DOHH2 (cell line): ENCODE measurements around the gene PPP1R7.

Source experiments
- EZH2phosphoT487 ChIP-seq: fragments of 200-600 bp; sonication (generic); IDR thresholded peaks from 2 replicates; pipeline ENCODE4 v1.6.1; 2017; ENCODE audit warnings: borderline replicate concordance, mild to moderate bottlenecking, antibody characterized with exemption, low read length, moderate library complexity, mixed read lengths
- TF ChIP-seq, protein P1 (sequence below): fragments of 200-600 bp; sonication (generic); IDR thresholded peaks from one replicate; pipeline ENCODE4 v1.5.1; 2014; ENCODE audit warnings: antibody characterized with exemption, mild to moderate bottlenecking, low read depth, low read length; ENCODE audit not compliant: poor library complexity, severe bottlenecking

DNA sequence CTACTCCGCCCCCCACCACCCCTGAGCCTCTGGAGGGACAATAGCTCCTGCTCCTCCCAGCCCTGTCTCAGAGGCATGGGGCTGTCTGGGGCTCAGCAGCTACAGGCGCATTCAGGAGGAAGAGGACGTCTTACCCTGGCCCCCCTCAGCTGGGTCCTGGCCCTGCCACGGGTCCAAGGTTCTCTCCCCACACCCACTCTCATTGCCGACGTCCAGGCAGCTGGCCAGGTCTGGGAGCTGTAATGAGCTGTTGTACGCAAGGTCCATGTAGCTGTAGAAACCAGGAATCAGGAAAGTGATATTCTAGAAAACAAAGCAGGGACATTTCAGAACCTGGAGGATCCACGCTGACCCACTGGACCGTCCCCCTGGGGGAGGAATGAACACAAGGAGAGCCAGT lies 14.5 kb upstream of the PPP1R7 start:
- TF ChIP-seq, protein P1, sequence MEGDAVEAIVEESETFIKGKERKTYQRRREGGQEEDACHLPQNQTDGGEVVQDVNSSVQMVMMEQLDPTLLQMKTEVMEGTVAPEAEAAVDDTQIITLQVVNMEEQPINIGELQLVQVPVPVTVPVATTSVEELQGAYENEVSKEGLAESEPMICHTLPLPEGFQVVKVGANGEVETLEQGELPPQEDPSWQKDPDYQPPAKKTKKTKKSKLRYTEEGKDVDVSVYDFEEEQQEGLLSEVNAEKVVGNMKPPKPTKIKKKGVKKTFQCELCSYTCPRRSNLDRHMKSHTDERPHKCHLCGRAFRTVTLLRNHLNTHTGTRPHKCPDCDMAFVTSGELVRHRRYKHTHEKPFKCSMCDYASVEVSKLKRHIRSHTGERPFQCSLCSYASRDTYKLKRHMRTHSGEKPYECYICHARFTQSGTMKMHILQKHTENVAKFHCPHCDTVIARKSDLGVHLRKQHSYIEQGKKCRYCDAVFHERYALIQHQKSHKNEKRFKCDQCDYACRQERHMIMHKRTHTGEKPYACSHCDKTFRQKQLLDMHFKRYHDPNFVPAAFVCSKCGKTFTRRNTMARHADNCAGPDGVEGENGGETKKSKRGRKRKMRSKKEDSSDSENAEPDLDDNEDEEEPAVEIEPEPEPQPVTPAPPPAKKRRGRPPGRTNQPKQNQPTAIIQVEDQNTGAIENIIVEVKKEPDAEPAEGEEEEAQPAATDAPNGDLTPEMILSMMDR: no peak
- no peak for TF ChIP-seq EZH2phosphoT487
